Measurements from ENCODE around the gene HHIP.

GRCh38 chr4:144754562-144755410 lies 108.8 kb downstream of the HHIP start:
- TF ChIP-seq POLR2A (IDR thresholded peaks at IDR 0.05) (no peak), CTCF (IDR thresholded peaks at IDR 0.05) (no peak)
